CD4-positive, alpha-beta memory T cell (primary cell): ENCODE measurements around the gene ABHD13. TPM values are rescaled to one million over a fixed set of nuclear protein-coding genes. Genes with fewer than 3 reads are reported as not detected.
A peak's percentile ranks its signal among the peaks of the same experiment; 100 is the strongest.

Source experiments
- CTCF ChIA-PET: fragments of 350-600 bp; sonication (Branson Sonifier 250); formaldehyde crosslinking; loops from one replicate; lab custom pipeline; 2021; ENCODE audit warnings: inconsistent platforms; ENCODE audit not compliant: partially characterized antibody; lab: Charles Lee
- POLR2A ChIA-PET: fragments of 350-600 bp; sonication (Branson Sonifier 250); formaldehyde crosslinking; loops from one replicate; lab custom pipeline; 2021; ENCODE audit not compliant: partially characterized antibody; lab: Charles Lee
- DNase-seq, 5 donors: peaks; one replicate each; pipeline versions ENCODE4 v3.0.0 to v3.0.0-alpha.2; 2020 to 2022; ENCODE audit warnings: mixed read lengths in 1 of 5
- H3K27ac ChIP-seq: one replicate; pipeline ENCODE4 v1.7.0; 2013; ENCODE audit warnings: low read depth, low read length
- H3K27me3 ChIP-seq: 2 replicates; pipeline ENCODE4 v1.7.0; 2013; ENCODE audit warnings: mild to moderate bottlenecking, low read length, moderate library complexity; ENCODE audit not compliant: insufficient read depth
- H3K36me3 ChIP-seq: 2 replicates; pipeline ENCODE4 v1.7.0; 2013; ENCODE audit warnings: mild to moderate bottlenecking, low read length, moderate library complexity; ENCODE audit not compliant: insufficient read depth
- H3K4me1 ChIP-seq: 2 replicates; pipeline ENCODE4 v1.7.0; 2013; ENCODE audit warnings: mild to moderate bottlenecking, low read length, moderate library complexity; ENCODE audit not compliant: insufficient read depth
- H3K4me3 ChIP-seq, 2 donors: one replicate each; pipeline ENCODE4 v1.7.0; 2013; ENCODE audit warnings: low read length in 2 of 2, mild to moderate bottlenecking in 1 of 2
- H3K9me3 ChIP-seq, 2 donors: one replicate each; pipeline ENCODE4 v1.7.0; 2013; ENCODE audit warnings: low read length in 2 of 2, control low read depth in 1 of 2; ENCODE audit not compliant: control insufficient read depth in 1 of 2
- H3K27ac Mint-ChIP-seq, 7 donors: one replicate each; pipeline ENCODE4 v1.8.0; 2020 to 2021; ENCODE audit warnings: mixed read lengths in 7 of 7, mild to moderate bottlenecking in 6 of 7, inconsistent platforms in 3 of 7, moderate library complexity in 3 of 7
- H3K27me3 Mint-ChIP-seq, 2 donors: one replicate each; pipeline ENCODE4 v1.8.0; 2020 to 2021; ENCODE audit warnings: mixed read lengths in 2 of 2
- H3K36me3 Mint-ChIP-seq, 2 donors: one replicate each; pipeline ENCODE4 v1.8.0; 2020 to 2021; ENCODE audit warnings: mixed read lengths in 2 of 2, inconsistent platforms in 1 of 2, mild to moderate bottlenecking in 1 of 2
- H3K4me1 Mint-ChIP-seq, 4 donors: one replicate each; pipeline ENCODE4 v1.8.0; 2020 to 2021; ENCODE audit warnings: mixed read lengths in 4 of 4, mild to moderate bottlenecking in 1 of 4
- H3K4me3 Mint-ChIP-seq, 8 donors: one replicate each; pipeline ENCODE4 v1.8.0; 2020 to 2021; ENCODE audit warnings: mixed read lengths in 8 of 8, mild to moderate bottlenecking in 7 of 8, moderate library complexity in 6 of 8, inconsistent platforms in 3 of 8
- H3K9me3 Mint-ChIP-seq, 8 donors: one replicate each; pipeline ENCODE4 v1.8.0; 2020 to 2021; ENCODE audit warnings: mixed read lengths in 8 of 8, mild to moderate bottlenecking in 5 of 8, inconsistent platforms in 3 of 8, moderate library complexity in 1 of 8
- intact Hi-C: fragments of 100-400 bp; cut with micrococcal nuclease; formaldehyde crosslinking; loops from one replicate; pipeline ENCODE4 v1.15.1; 2023
- polyA plus RNA-seq, 2 donors: library from polyadenylated mRNA; unstranded; fragments of 300-500 nt; fragmentation: Illumina TruSeq; gene quantifications; one replicate each; pipeline ENCODE4 v1.2.3, GENCODE V29; 2021
- total RNA-seq, 2 experiments: library from RNA; stranded (reverse); gene quantifications; one replicate each; pipeline ENCODE4 v1.2.3, GENCODE V29; 2021

The ABHD13 gene
- total and polyA plus RNA-seq, 4 experiments from 2014 or later: 13.4 to 23.2 (median 19.3) TPM

DNA sequence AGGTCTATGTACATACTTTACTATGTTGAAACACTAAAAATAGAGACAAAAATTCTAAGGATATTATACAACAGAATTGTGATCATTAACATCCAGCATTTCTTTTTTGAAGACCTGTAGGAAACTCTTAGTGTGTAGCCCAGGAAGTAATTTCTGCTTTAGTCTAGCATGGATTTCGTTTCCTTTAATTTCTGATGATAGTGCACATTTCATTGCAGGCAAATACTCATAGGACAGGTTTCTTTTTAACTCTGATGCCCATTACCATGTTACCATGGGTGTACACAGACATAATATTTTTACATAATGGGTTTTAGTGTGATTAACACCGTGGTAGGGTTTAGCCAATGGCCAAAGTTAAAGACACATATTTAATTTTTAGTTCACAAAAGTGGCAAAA is 29.9 kb upstream of the ABHD13 start:
- H3K27ac Mint-ChIP-seq: no peak overlapping the region
- H3K9me3 ChIP-seq: no peaks in the 10 kb centered on the region
- intact Hi-C loops: no loop called here
- CTCF ChIA-PET: no interaction called here
- no peaks in the 10 kb centered on the region for H3K4me1 ChIP-seq
- peaks cover 0 to 11% (median 2%) of the 10 kb centered on the region in 8 donors for H3K9me3 Mint-ChIP-seq
- H3K4me1 Mint-ChIP-seq: no peaks in the 10 kb centered on the region
- H3K27ac ChIP-seq: no peak overlapping the region
- H3K36me3 Mint-ChIP-seq: no peaks in the 10 kb centered on the region
- DNase-seq: no peak
- no peaks in the 10 kb centered on the region for H3K36me3 ChIP-seq
- no peaks in the 10 kb centered on the region for H3K27me3 ChIP-seq
- POLR2A ChIA-PET: no interaction called here
- no peak overlapping the region for H3K4me3 ChIP-seq
- H3K27me3 Mint-ChIP-seq: peaks cover 7 to 10% of the 10 kb centered on the region in 2 donors
- H3K4me3 Mint-ChIP-seq: no peak overlapping the region

DNA sequence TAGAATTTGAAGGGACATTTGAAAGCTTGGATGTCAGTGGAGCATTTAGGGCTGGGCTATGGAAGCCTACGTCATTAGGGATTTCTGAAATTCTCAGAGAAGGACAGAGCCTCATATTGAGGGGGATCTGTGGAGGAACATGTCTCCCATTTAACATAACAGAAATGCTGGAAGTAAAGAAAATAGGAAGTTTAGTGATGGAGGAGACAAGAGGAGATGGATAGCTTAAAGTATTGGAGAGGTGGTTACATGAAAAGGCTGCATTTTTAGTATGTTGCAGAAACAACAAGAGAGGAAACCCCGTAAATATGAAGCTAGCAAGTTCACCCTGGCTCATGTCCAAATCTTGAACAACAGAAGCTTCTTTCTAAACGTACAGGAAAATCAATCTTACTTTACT is 27.3 kb upstream of the ABHD13 start:
- Histone ChIP-seq H3K4me1 (no peaks in the 10 kb centered on the region), H3K36me3 (no peaks in the 10 kb centered on the region), H3K9me3 (no peaks in the 10 kb centered on the region), H3K27ac (no peak overlapping the region), H3K27me3 (no peaks in the 10 kb centered on the region), H3K4me3 (no peak overlapping the region)
- H3K4me1 Mint-ChIP-seq: no peaks in the 10 kb centered on the region
- H3K27me3 Mint-ChIP-seq: peaks cover 7 to 10% of the 10 kb centered on the region in 2 donors
- intact Hi-C loops: no loop called here
- H3K36me3 Mint-ChIP-seq: peaks cover 0 to 5% of the 10 kb centered on the region in 2 donors
- CTCF ChIA-PET: interaction anchor here (1.5 kb wide), 1 partner anchor 35 kb away, joined by 5 read pairs; no protein-coding TSS in a partner anchor
- H3K27ac Mint-ChIP-seq: no peak overlapping the region
- POLR2A ChIA-PET: no interaction called here
- no peak overlapping the region for H3K4me3 Mint-ChIP-seq
- no peak for DNase-seq
- H3K9me3 Mint-ChIP-seq: peaks cover 2 to 26% (median 15%) of the 10 kb centered on the region in 8 donors

DNA sequence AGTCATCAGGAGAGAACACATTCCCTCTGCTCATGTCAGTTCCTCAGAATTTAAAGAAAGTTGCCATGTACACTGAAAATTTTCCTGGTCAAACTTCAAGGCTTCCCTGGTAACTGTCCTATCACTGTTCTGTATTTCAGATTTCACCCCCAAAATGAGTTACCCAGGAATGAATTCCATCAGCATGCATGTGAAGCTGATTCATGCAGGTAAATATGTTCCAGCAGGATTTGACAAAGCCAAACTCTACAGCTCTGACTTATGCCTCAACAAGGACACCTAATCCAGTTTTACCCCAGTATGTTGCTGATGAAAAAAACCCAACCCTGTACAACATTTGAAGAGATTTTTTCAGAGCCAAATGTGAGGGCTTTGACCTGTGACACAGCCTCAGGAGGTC is 24.4 kb upstream of the ABHD13 start:
- peaks cover 2 to 27% (median 20%) of the 10 kb centered on the region in 8 donors for H3K9me3 Mint-ChIP-seq
- peaks cover 0 to 5% of the 10 kb centered on the region in 2 donors for H3K36me3 Mint-ChIP-seq
- CTCF ChIA-PET: no interaction called here
- no peaks in the 10 kb centered on the region for H3K4me1 Mint-ChIP-seq
- Histone ChIP-seq H3K4me3 (no peak overlapping the region), H3K27ac (no peak overlapping the region), H3K36me3 (no peaks in the 10 kb centered on the region), H3K9me3 (no peaks in the 10 kb centered on the region), H3K4me1 (no peaks in the 10 kb centered on the region), H3K27me3 (no peaks in the 10 kb centered on the region)
- no peak overlapping the region for H3K4me3 Mint-ChIP-seq
- intact Hi-C loops: no loop called here
- POLR2A ChIA-PET: no interaction called here
- no peak for DNase-seq
- no peak overlapping the region for H3K27ac Mint-ChIP-seq
- H3K27me3 Mint-ChIP-seq: peaks cover 11 to 14% of the 10 kb centered on the region in 2 donors

DNA sequence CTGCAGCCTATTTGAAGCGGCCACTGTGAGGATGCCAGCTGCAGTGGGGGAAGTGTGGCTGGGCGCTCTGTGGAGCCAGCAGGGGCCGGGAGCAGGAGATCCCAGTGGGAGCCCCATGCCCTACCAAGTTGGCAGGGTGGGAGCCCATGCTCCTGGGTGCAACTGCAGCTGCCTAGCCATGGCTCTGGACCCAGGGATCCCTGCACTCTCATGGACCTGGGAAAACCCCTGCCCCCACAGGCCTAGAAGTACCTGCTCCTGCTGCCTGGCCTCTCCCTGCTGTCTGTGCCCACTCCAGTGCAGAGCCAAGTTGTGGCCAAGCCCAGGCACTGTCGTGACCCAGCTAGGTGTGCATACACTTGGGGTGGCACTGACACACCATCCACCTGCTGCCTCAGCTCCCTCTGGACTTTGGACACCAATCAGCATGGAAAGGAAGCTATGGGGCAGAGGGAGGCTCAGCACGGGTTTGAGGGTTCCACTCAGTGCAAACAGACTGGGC is 23.7 kb upstream of the ABHD13 start:
- H3K4me1 ChIP-seq: no peaks in the 10 kb centered on the region
- Mint-ChIP-seq H3K4me1 (no peaks in the 10 kb centered on the region), H3K27me3 (peaks cover 11 to 15% of the 10 kb centered on the region in 2 donors), H3K4me3 (no peak overlapping the region), H3K36me3 (peaks cover 0 to 5% of the 10 kb centered on the region in 2 donors), H3K27ac (no peak overlapping the region), H3K9me3 (peaks cover 2 to 27% (median 20%) of the 10 kb centered on the region in 8 donors)
- ChIA-PET POLR2A (no interaction called here), CTCF (interaction anchor here (1.7 kb wide), 1 partner anchor 39 kb away, joined by 4 read pairs; no protein-coding TSS in a partner anchor)
- no peak overlapping the region for H3K4me3 ChIP-seq
- DNase-seq: no peak
- no peaks in the 10 kb centered on the region for H3K27me3 ChIP-seq
- no peaks in the 10 kb centered on the region for H3K9me3 ChIP-seq
- no peaks in the 10 kb centered on the region for H3K36me3 ChIP-seq
- no peak overlapping the region for H3K27ac ChIP-seq
- intact Hi-C loops: no loop called here

DNA sequence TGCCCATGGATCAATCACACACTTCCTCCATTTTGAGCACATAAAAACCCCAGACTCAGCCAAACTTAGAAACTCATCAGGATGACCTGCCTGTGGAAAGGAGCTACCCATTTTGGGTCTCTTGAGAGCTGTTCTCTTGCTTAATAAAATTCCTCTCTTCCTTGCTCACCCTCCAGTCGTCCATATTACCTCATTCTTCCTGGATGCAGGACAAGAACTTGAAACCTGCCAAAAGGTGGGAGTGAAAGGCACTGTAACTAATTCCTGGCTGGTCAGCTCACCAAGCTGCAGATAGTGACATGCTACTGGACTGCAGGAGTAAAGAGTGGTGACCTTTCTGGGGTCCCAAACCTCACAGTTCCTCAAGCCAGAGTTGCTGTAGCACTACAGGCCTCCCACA is 23.0 kb upstream of the ABHD13 start:
- H3K27ac Mint-ChIP-seq: no peak overlapping the region
- no peaks in the 10 kb centered on the region for H3K4me1 Mint-ChIP-seq
- Histone ChIP-seq H3K9me3 (no peaks in the 10 kb centered on the region), H3K27me3 (no peaks in the 10 kb centered on the region), H3K27ac (no peak overlapping the region), H3K4me3 (no peak overlapping the region), H3K4me1 (no peaks in the 10 kb centered on the region), H3K36me3 (no peaks in the 10 kb centered on the region)
- POLR2A ChIA-PET: no interaction called here
- intact Hi-C loops: no loop called here
- H3K4me3 Mint-ChIP-seq: peak overlapping the region in 1 of 8 donors; percentile 54
- H3K27me3 Mint-ChIP-seq: peaks cover 8 to 17% of the 10 kb centered on the region in 2 donors
- peaks cover 2 to 27% (median 20%) of the 10 kb centered on the region in 8 donors for H3K9me3 Mint-ChIP-seq
- DNase-seq: no peak
- CTCF ChIA-PET: interaction anchor here (1.7 kb wide), 1 partner anchor 39 kb away, joined by 4 read pairs; no protein-coding TSS in a partner anchor
- H3K36me3 Mint-ChIP-seq: peaks cover 0 to 5% of the 10 kb centered on the region in 2 donors

DNA sequence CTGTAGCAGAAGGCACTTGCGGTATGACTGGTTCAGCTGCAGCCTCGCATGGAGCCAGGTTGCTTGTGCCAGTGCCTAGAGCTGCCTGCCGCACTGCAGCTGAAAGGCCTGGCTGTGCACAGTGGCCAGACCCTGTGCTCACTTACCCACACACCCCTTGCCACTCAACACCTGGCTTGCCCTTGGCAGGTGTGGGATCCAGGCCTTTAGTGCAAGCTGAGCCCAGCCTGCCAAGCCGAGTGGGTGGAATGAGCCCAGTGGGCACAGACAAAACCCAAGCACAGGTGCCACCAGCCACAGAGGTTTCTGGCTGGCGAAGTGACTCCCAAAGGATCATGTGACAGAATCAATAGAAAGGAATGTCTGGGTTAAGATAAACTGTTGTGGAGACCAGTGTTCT is 22.3 kb upstream of the ABHD13 start:
- no peaks in the 10 kb centered on the region for H3K36me3 ChIP-seq
- H3K27me3 Mint-ChIP-seq: peaks cover 4 to 14% of the 10 kb centered on the region in 2 donors
- no peaks in the 10 kb centered on the region for H3K4me1 ChIP-seq
- CTCF ChIA-PET: interaction anchor here (1.4 to 1.7 kb wide), 2 partner anchors 13 to 40 kb away, joined by 3 to 4 read pairs; no protein-coding TSS in a partner anchor
- POLR2A ChIA-PET: no interaction called here
- no peaks in the 10 kb centered on the region for H3K4me1 Mint-ChIP-seq
- H3K9me3 Mint-ChIP-seq: peaks cover 2 to 27% (median 17%) of the 10 kb centered on the region in 8 donors
- intact Hi-C loops: no loop called here
- H3K27ac Mint-ChIP-seq: no peak overlapping the region
- H3K27ac ChIP-seq: no peak overlapping the region
- H3K36me3 Mint-ChIP-seq: peaks cover 0 to 5% of the 10 kb centered on the region in 2 donors
- no peaks in the 10 kb centered on the region for H3K27me3 ChIP-seq
- no peak for DNase-seq
- no peak overlapping the region for H3K4me3 Mint-ChIP-seq
- H3K9me3 ChIP-seq: no peaks in the 10 kb centered on the region
- no peak overlapping the region for H3K4me3 ChIP-seq

DNA sequence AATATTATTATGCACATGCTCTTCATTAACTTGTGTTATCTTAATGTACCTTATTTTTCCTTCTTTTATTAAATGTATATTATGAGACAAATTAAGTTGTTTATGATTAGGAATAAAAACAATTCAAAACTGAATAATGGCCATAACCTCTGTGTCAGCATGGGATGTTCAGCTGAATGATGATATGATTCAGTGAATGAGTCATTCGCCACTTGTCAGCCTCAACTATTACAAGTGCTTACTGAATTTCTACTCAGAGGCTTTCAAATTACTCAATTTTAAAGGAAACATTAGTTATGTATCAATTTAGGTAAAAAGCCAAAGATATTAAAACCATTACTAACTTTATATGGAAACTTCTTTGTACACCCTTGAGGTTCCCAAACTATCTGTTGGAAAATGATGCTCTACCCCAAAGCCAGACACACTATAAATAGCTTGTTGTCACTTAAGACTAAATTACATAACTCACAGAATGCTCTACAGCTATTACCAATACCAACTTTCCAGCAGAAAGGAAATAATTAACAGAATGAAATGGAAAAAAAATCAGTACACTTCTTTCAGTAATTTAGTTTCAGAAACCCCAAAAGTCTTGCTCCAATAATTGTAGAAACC is 17.3 kb upstream of the ABHD13 start:
- Histone ChIP-seq H3K4me3 (no peak overlapping the region), H3K27me3 (no peaks in the 10 kb centered on the region), H3K36me3 (no peaks in the 10 kb centered on the region), H3K4me1 (no peaks in the 10 kb centered on the region), H3K9me3 (no peaks in the 10 kb centered on the region), H3K27ac (no peak overlapping the region)
- peaks cover 0 to 8% (median 4%) of the 10 kb centered on the region in 8 donors for H3K9me3 Mint-ChIP-seq
- H3K4me3 Mint-ChIP-seq: no peak overlapping the region
- H3K27me3 Mint-ChIP-seq: peaks cover 6 to 31% of the 10 kb centered on the region in 2 donors
- H3K36me3 Mint-ChIP-seq: no peaks in the 10 kb centered on the region
- intact Hi-C loops: no loop called here
- no peak overlapping the region for H3K27ac Mint-ChIP-seq
- peaks cover 0 to 5% (median 4%) of the 10 kb centered on the region in 4 donors for H3K4me1 Mint-ChIP-seq
- DNase-seq: no peak
- ChIA-PET POLR2A (no interaction called here), CTCF (no interaction called here)
